Activated CD4-positive, alpha-beta T cell treated with anti-CD3 and anti-CD28 coated beads, Interleukin-2, amount 10 ng/mL, durations not matched to agents 24 days and 14 days (primary cell): ENCODE data around the gene GABRA4. TPM values are rescaled to one million over a fixed set of nuclear protein-coding genes. Genes with fewer than 3 reads are reported as not detected.

ENCODE experiments used
- DNase-seq: peaks from one replicate; pipeline ENCODE4 v3.0.0; 2022
- H3K27ac Mint-ChIP-seq: one replicate; pipeline ENCODE4 v1.8.0; 2022; ENCODE audit warnings: mild to moderate bottlenecking, mixed read lengths
- H3K27me3 Mint-ChIP-seq: one replicate; pipeline ENCODE4 v1.8.0; 2022; ENCODE audit warnings: mixed read lengths
- H3K36me3 Mint-ChIP-seq: one replicate; pipeline ENCODE4 v1.8.0; 2022; ENCODE audit warnings: low read depth, mild to moderate bottlenecking, mixed read lengths
- H3K4me1 Mint-ChIP-seq: one replicate; pipeline ENCODE4 v1.8.0; 2021; ENCODE audit warnings: mixed read lengths
- H3K4me3 Mint-ChIP-seq: one replicate; pipeline ENCODE4 v1.8.0; 2022; ENCODE audit warnings: mild to moderate bottlenecking, moderate library complexity, mixed read lengths
- H3K9me3 Mint-ChIP-seq: one replicate; pipeline ENCODE4 v1.8.0; 2021; ENCODE audit warnings: mixed read lengths
- intact Hi-C: fragments of 100-400 bp; cut with micrococcal nuclease; formaldehyde crosslinking; loops from one replicate; pipeline ENCODE4 v1.15.1; 2023
- total RNA-seq: library from RNA; stranded (reverse); gene quantifications from 2 replicates; pipeline ENCODE4 v1.2.3, GENCODE V29; 2022

Gene GABRA4
- total RNA-seq, 1 donor from 2014 or later = not detected

GRCh38 chr4:46933686-46934085 lies 59.7 kb downstream of the GABRA4 start:
- Mint-ChIP-seq H3K27ac (no peak overlapping the region), H3K4me3 (no peak overlapping the region), H3K27me3 (no peaks in the 10 kb centered on the region), H3K36me3 (no peaks in the 10 kb centered on the region), H3K9me3 (no peaks in the 10 kb centered on the region), H3K4me1 (no peaks in the 10 kb centered on the region)
- intact Hi-C loops = loop anchor here (2.0 kb wide), 1 partner anchor 189 kb away; no protein-coding TSS in a partner anchor
- DNase-seq = no peak

- peak; percentile 70 for DNase-seq
- intact Hi-C loops = loop anchor here (2.0 kb wide), 1 partner anchor 191 kb away; no protein-coding TSS in a partner anchor
- Mint-ChIP-seq H3K9me3 (no peaks in the 10 kb centered on the region), H3K4me1 (no peaks in the 10 kb centered on the region), H3K27ac (no peak overlapping the region), H3K27me3 (no peaks in the 10 kb centered on the region), H3K36me3 (no peaks in the 10 kb centered on the region), H3K4me3 (no peak overlapping the region)
These were observed 61.4 kb downstream of the GABRA4 start for GRCh38 chr4:46931981-46932380.

GRCh38 chr4:46930891-46931290 lies 62.5 kb downstream of the GABRA4 start:
- H3K36me3 Mint-ChIP-seq = no peaks in the 10 kb centered on the region
- no peaks in the 10 kb centered on the region for H3K27me3 Mint-ChIP-seq
- no peaks in the 10 kb centered on the region for H3K9me3 Mint-ChIP-seq
- no peak overlapping the region for H3K27ac Mint-ChIP-seq
- DNase-seq = no peak
- H3K4me3 Mint-ChIP-seq = no peak overlapping the region
- H3K4me1 Mint-ChIP-seq = no peaks in the 10 kb centered on the region
- intact Hi-C loops = no loop called here

GRCh38 chr4:46927201-46927600 lies 66.2 kb downstream of the GABRA4 start:
- Mint-ChIP-seq H3K4me3 (no peak overlapping the region), H3K36me3 (no peaks in the 10 kb centered on the region), H3K27me3 (no peaks in the 10 kb centered on the region), H3K9me3 (no peaks in the 10 kb centered on the region), H3K27ac (no peak overlapping the region), H3K4me1 (no peaks in the 10 kb centered on the region)
- DNase-seq = no peak
- intact Hi-C loops = no loop called here

- no peaks in the 10 kb centered on the region for H3K9me3 Mint-ChIP-seq
- no peaks in the 10 kb centered on the region for H3K27me3 Mint-ChIP-seq
- no peak overlapping the region for H3K27ac Mint-ChIP-seq
- H3K36me3 Mint-ChIP-seq = no peaks in the 10 kb centered on the region
- intact Hi-C loops = no loop called here
- H3K4me3 Mint-ChIP-seq = no peak overlapping the region
- DNase-seq = no peak
- no peaks in the 10 kb centered on the region for H3K4me1 Mint-ChIP-seq
These were observed 68.4 kb downstream of the GABRA4 start for GRCh38 chr4:46924789-46925529.

GRCh38 chr4:46922205-46922604 lies 71.2 kb downstream of the GABRA4 start:
- Mint-ChIP-seq H3K9me3 (no peaks in the 10 kb centered on the region), H3K4me3 (no peak overlapping the region), H3K27me3 (no peaks in the 10 kb centered on the region), H3K4me1 (no peaks in the 10 kb centered on the region), H3K36me3 (no peaks in the 10 kb centered on the region), H3K27ac (no peak overlapping the region)
- no peak for DNase-seq
- intact Hi-C loops = no loop called here

- Mint-ChIP-seq H3K4me1 (no peaks in the 10 kb centered on the region), H3K27ac (no peak within 1 kb of the TSS), H3K36me3 (no peaks in the 10 kb centered on the region), H3K27me3 (no peaks in the 10 kb centered on the region), H3K4me3 (no peak within 1 kb of the TSS), H3K9me3 (no peaks in the 10 kb centered on the region)
- no peak for DNase-seq
- intact Hi-C loops = no loop called here
These were observed 84.3 kb downstream of the GABRA4 start, which contains the start of gene COX7B2 for GRCh38 chr4:46909078-46909477. Gene COX7B2, minus strand, starts transcription at chr4:46909245. Its CDS starts 174,053 bp downstream, at chr4:46735192.

- no peaks in the 10 kb centered on the region for H3K27me3 Mint-ChIP-seq
- no peak overlapping the region for H3K4me3 Mint-ChIP-seq
- intact Hi-C loops = no loop called here
- H3K27ac Mint-ChIP-seq = no peak overlapping the region
- H3K36me3 Mint-ChIP-seq = no peaks in the 10 kb centered on the region
- no peak for DNase-seq
- H3K9me3 Mint-ChIP-seq = no peaks in the 10 kb centered on the region
- H3K4me1 Mint-ChIP-seq = no peaks in the 10 kb centered on the region
These were observed 85.2 kb downstream of the GABRA4 start for GRCh38 chr4:46908148-46908547.

- Mint-ChIP-seq H3K4me1 (no peaks in the 10 kb centered on the region), H3K27ac (no peak overlapping the region), H3K36me3 (no peaks in the 10 kb centered on the region), H3K27me3 (no peaks in the 10 kb centered on the region), H3K4me3 (no peak overlapping the region), H3K9me3 (no peaks in the 10 kb centered on the region)
- intact Hi-C loops = no loop called here
- no peak for DNase-seq
These were observed 93.3 kb downstream of the GABRA4 start for GRCh38 chr4:46900082-46900481.

- no peak for DNase-seq
- Mint-ChIP-seq H3K36me3 (no peaks in the 10 kb centered on the region), H3K9me3 (no peaks in the 10 kb centered on the region), H3K27me3 (no peaks in the 10 kb centered on the region), H3K4me1 (no peaks in the 10 kb centered on the region), H3K27ac (no peak overlapping the region), H3K4me3 (no peak overlapping the region)
- intact Hi-C loops = no loop called here
These were observed 98.6 kb downstream of the GABRA4 start for GRCh38 chr4:46894826-46895225.

- Mint-ChIP-seq H3K27me3 (no peaks in the 10 kb centered on the region), H3K4me1 (no peaks in the 10 kb centered on the region), H3K9me3 (no peaks in the 10 kb centered on the region), H3K27ac (no peak overlapping the region), H3K36me3 (no peaks in the 10 kb centered on the region), H3K4me3 (no peak overlapping the region)
- intact Hi-C loops = no loop called here
- no peak for DNase-seq
These were observed 103.3 kb downstream of the GABRA4 start for GRCh38 chr4:46890056-46890455.

GRCh38 chr4:46889410-46889809 lies 104.0 kb downstream of the GABRA4 start:
- Mint-ChIP-seq H3K4me3 (no peak overlapping the region), H3K27ac (no peak overlapping the region), H3K27me3 (no peaks in the 10 kb centered on the region), H3K9me3 (no peaks in the 10 kb centered on the region), H3K4me1 (no peaks in the 10 kb centered on the region), H3K36me3 (no peaks in the 10 kb centered on the region)
- intact Hi-C loops = no loop called here
- no peak for DNase-seq

- no peaks in the 10 kb centered on the region for H3K36me3 Mint-ChIP-seq
These were observed 106.7 kb downstream of the GABRA4 start for GRCh38 chr4:46886711-46887110.

GRCh38 chr4:46878641-46879040 lies 114.7 kb downstream of the GABRA4 start:
- no peak overlapping the region for H3K4me3 Mint-ChIP-seq
- no peaks in the 10 kb centered on the region for H3K36me3 Mint-ChIP-seq
- no peak overlapping the region for H3K27ac Mint-ChIP-seq
- no peaks in the 10 kb centered on the region for H3K9me3 Mint-ChIP-seq
- H3K4me1 Mint-ChIP-seq = no peaks in the 10 kb centered on the region
- no peaks in the 10 kb centered on the region for H3K27me3 Mint-ChIP-seq
- DNase-seq = no peak
- intact Hi-C loops = no loop called here

More at GRCh38 chr4:46886711-46887110, 106.7 kb downstream of the GABRA4 start:
- no peak overlapping the region for H3K4me3 Mint-ChIP-seq
- DNase-seq = no peak
- no peaks in the 10 kb centered on the region for H3K27me3 Mint-ChIP-seq
- H3K4me1 Mint-ChIP-seq = no peaks in the 10 kb centered on the region
- no peaks in the 10 kb centered on the region for H3K9me3 Mint-ChIP-seq
- intact Hi-C loops = no loop called here
- no peak overlapping the region for H3K27ac Mint-ChIP-seq

- Mint-ChIP-seq H3K27me3 (no peaks in the 10 kb centered on the region), H3K36me3 (no peaks in the 10 kb centered on the region), H3K4me3 (no peak overlapping the region), H3K9me3 (no peaks in the 10 kb centered on the region), H3K4me1 (no peaks in the 10 kb centered on the region), H3K27ac (no peak overlapping the region)
- DNase-seq = no peak
- intact Hi-C loops = no loop called here
These were observed 118.6 kb downstream of the GABRA4 start for GRCh38 chr4:46874811-46875210.
